ENCODE data around the gene RADIL. TPM values are rescaled to one million over a fixed set of nuclear protein-coding genes. Genes with fewer than 3 reads are reported as not detected.

The RADIL gene
- total and polyA plus RNA-seq, 9 of the 15 experiments (the other 6 are each of a cell fraction or from before 2014, with no cell fraction given): 0.06 to 8.1 (median 1.9) TPM; not detected in 1

- TF ChIP-seq BCLAF1 (IDR thresholded peaks at IDR 0.05; ENCODE audit: borderline replicate concordance in 1 of 2, control insufficient read depth in 1 of 2, low read depth in 2 of 2, low read length in 1 of 2): no peak
- no peak for TF ChIP-seq IFI16 (CRISPR knock-in tag; IDR thresholded peaks at IDR 0.05)
- TF ChIP-seq MLX (CRISPR knock-in tag; conservative IDR thresholded peaks at IDR 0.05): no peak
- TF ChIP-seq ZNF668 (CRISPR knock-in tag; IDR thresholded peaks at IDR 0.05): no peak
- TF ChIP-seq ZNF23 (CRISPR knock-in tag; IDR thresholded peaks at IDR 0.05): no peak
- no peak for TF ChIP-seq RNF2 (IDR thresholded peaks at IDR 0.05)
- peak; percentile 70 to 75 for TF ChIP-seq MAZ (CRISPR knock-in tag; conservative IDR thresholded peaks at IDR 0.05 in 1 of 2, IDR thresholded peaks at IDR 0.05 in 1 of 2)
- no peak for TF ChIP-seq TCF3 (CRISPR knock-in tag; IDR thresholded peaks at IDR 0.05)
- TF ChIP-seq TFE3 (CRISPR knock-in tag; IDR thresholded peaks at IDR 0.05): no peak
- TF ChIP-seq STAT5B (CRISPR knock-in tag; IDR thresholded peaks at IDR 0.05): no peak
- TF ChIP-seq STAT5A (IDR thresholded peaks at IDR 0.05; ENCODE audit: borderline replicate concordance, low read length): no peak
- TF ChIP-seq SAP30 (IDR thresholded peaks at IDR 0.05; ENCODE audit: borderline replicate concordance, insufficient read depth, low read depth, low read length, poor library complexity, severe bottlenecking): no peak
- TF ChIP-seq PCBP1 (IDR thresholded peaks at IDR 0.05; ENCODE audit: low read depth, low read length, poor library complexity, severe bottlenecking): peak; percentile 82
- TF ChIP-seq BCOR (IDR thresholded peaks at IDR 0.05): no peak
- no peak for TF ChIP-seq ATF4 (CRISPR knock-in tag; IDR thresholded peaks at IDR 0.05)
- 0 out of 2 replicates have a peak, but pooled peaks have one; percentile 39 for TF ChIP-seq SIN3B (IDR thresholded peaks at IDR 0.05; ENCODE audit: low read depth)
- TF ChIP-seq HIVEP1 (CRISPR knock-in tag; IDR thresholded peaks at IDR 0.05): no peak
- TF ChIP-seq ZNF263 (CRISPR knock-in tag; IDR thresholded peaks at IDR 0.05; ENCODE audit: borderline replicate concordance): no peak
- TF ChIP-seq NFRKB (IDR thresholded peaks at IDR 0.05; ENCODE audit: low read depth): no peak
- no peak for TF ChIP-seq ZNF780A (CRISPR knock-in tag; IDR thresholded peaks at IDR 0.05)
- TF ChIP-seq ZNF41 (CRISPR knock-in tag; conservative IDR thresholded peaks at IDR 0.05): no peak
- TF ChIP-seq CBFA2T2 (conservative IDR thresholded peaks at IDR 0.05): no peak
- no peak for TF ChIP-seq SREBF2 (CRISPR knock-in tag; IDR thresholded peaks at IDR 0.05)
Observed at GRCh38 chr7:4883372-4884144, at the start of gene RADIL (continued).
